ENCODE data around the gene PDLIM4. TPM values are rescaled to one million over a fixed set of nuclear protein-coding genes. Genes with fewer than 3 reads are reported as not detected.

The PDLIM4 gene
- total RNA-seq, 3 donors from 2014 or later, result 5.1 to 59.0 (median 5.6) TPM

DNA sequence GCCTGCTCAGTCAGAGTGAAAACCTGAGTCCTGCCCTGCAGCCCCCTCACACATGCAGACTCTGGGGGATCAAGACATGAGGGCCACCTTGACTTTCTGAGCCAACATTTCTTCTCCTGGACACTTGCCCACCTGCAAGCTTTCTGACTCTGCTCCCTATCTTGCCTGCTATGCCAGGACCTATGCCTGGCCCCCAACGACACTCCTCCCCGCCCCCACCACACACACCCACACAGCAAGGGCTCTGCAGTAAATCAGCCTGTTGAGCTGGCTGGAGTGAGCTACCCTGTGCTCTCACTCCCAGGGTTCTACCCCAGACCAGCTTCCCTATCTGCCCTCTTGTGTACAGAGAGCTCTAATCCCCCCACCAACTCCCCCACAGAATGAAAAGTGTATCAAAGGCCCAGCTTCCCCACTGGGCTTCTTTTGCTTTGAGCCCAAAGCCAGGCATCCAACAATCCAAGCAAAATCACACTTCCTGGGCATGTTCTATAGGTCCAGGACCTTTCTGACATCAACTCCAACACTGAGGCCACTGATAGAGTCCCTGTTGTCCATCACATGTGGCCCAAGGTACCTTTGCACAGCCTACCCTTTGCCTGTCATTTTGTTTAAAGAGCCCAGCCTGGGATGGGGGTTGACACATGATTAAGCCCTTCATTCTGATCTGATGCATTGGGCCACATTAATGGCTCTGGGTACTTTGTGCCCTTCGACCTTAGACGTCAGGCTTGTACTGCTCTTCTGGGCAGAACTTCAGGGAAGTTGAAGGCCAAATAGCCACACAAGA is 7.2 kb downstream of the PDLIM4 start:
- intact Hi-C loops (cut with DNase I, micrococcal nuclease), result no loop called here
- Histone ChIP-seq H3K4me1 (ENCODE audit: low read depth) (peaks cover 15% of the 10 kb centered on the region), H3K4me3 (no peak overlapping the region), H3K9me3 (no peaks in the 10 kb centered on the region), H3K36me3 (ENCODE audit: low read depth) (no peaks in the 10 kb centered on the region)
- TF ChIP-seq, protein P1, sequence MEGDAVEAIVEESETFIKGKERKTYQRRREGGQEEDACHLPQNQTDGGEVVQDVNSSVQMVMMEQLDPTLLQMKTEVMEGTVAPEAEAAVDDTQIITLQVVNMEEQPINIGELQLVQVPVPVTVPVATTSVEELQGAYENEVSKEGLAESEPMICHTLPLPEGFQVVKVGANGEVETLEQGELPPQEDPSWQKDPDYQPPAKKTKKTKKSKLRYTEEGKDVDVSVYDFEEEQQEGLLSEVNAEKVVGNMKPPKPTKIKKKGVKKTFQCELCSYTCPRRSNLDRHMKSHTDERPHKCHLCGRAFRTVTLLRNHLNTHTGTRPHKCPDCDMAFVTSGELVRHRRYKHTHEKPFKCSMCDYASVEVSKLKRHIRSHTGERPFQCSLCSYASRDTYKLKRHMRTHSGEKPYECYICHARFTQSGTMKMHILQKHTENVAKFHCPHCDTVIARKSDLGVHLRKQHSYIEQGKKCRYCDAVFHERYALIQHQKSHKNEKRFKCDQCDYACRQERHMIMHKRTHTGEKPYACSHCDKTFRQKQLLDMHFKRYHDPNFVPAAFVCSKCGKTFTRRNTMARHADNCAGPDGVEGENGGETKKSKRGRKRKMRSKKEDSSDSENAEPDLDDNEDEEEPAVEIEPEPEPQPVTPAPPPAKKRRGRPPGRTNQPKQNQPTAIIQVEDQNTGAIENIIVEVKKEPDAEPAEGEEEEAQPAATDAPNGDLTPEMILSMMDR (IDR thresholded peaks at IDR 0.05), result no peak
- DNase-seq (peak in 1 of 3 donors; percentile 10), ATAC-seq (no peak)

DNA sequence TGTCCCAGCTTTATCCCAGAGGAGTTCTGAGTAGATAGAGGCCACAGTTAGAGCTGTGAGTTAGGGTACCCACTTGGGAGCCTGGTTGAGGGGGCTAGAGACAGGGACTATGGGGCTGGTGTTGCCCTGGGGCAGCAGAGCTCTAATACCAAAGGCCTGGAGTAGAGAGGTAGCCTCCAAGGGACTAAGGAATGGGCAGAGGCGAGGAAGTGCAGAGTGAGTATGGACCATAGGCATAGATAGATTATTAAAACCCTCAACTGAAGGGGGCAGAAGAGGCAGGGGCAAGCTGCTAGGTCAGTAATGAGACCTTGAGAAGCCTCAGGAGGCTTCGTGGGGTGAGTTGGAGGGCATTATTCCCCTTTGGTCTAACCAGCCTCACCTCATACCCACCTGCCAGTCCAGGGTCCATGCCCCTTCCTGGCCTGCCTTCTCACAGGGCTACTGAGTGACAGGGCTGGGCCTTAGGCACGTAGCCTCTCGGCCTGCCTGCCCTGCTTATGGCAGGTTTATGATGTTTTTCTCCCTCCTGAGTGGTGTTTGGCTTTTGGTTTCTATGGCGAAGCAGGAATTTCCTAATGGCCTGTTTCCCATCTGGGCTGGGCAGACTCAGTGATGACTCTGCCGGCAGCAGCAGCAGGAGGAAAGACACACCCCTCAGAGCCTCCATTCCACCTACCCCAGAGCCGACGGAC is 8.0 kb downstream of the PDLIM4 start:
- TF ChIP-seq, protein P1 (IDR thresholded peaks at IDR 0.05), result no peak
- Histone ChIP-seq H3K4me3 (no peak overlapping the region), H3K4me1 (ENCODE audit: low read depth) (peaks cover 15% of the 10 kb centered on the region), H3K36me3 (ENCODE audit: low read depth) (no peaks in the 10 kb centered on the region), H3K9me3 (no peaks in the 10 kb centered on the region)
- intact Hi-C loops (cut with DNase I, micrococcal nuclease), result no loop called here
- DNase-seq, result peak in 2 of 3 donors; percentile 73
- ATAC-seq, result peak; percentile 89

DNA sequence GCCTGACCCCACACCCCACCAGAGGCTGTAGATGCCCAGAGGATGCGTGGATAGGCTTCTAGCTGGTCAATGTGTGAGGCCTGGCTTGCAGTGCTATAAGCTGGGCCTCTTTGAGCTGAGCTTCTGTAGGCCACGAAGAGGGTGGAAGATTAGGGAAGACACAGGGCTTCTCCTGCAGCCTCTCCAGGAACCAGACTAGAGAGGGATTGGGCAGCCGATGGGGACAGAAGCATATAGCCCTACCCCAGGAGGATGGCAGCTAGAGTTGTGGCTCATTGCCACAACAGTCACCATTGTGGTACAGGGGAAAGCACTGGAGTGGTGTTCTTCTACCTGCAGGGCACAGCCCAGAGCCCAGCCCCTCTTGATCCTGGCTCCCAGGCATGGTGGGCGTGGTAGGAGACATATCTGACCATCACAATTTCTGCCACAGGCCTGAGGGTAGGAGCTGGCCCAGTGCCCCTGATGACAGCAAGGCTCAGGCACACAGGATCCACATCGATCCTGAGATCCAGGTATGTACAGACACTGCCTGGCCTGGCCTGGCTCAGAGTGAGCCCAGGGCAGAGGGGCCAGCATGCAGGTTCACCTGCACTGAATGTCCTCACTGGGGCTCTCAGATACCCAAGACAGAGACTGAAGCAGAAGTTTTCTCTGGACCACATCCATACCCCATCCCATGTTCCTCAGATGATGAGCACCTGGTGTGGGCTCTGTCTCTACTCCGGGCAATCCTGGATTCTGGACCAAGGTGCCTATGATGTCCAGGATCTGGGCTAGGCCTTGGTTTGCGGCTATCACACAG is 8.7 kb downstream of the PDLIM4 start:
- DNase-seq (peak in 2 of 3 donors; percentile 27 to 35), ATAC-seq (peak; percentile 17)
- intact Hi-C loops (cut with DNase I, micrococcal nuclease), result no loop called here
- H3K36me3 ChIP-seq (ENCODE audit: low read depth), result no peaks in the 10 kb centered on the region
- no peaks in the 10 kb centered on the region for H3K9me3 ChIP-seq
- peaks cover 15% of the 10 kb centered on the region for H3K4me1 ChIP-seq (ENCODE audit: low read depth)
- no peak overlapping the region for H3K4me3 ChIP-seq
- TF ChIP-seq, protein P1 (IDR thresholded peaks at IDR 0.05), result no peak

DNA sequence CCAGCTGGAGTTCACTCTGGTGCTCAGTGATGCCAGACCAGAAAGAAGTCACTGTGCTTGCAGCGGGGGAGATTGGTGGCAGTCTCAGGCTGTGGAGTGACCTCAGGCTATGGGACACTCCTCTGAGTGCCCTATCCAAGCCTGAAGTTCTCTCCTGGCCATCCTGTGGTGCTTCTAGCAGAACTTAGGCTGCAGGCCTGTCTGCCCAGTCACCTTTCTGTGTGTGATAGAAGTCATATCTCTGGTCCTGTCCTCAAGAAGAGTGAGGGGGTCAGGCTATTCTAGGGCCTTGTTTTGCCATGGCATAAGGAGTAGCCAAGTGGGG is 9.3 kb downstream of the PDLIM4 start:
- Histone ChIP-seq H3K4me3 (no peak overlapping the region), H3K9me3 (no peaks in the 10 kb centered on the region), H3K4me1 (ENCODE audit: low read depth) (peaks cover 15% of the 10 kb centered on the region), H3K36me3 (ENCODE audit: low read depth) (no peaks in the 10 kb centered on the region)
- DNase-seq, result peak in 1 of 3 donors; percentile 1
- no peak for ATAC-seq
- intact Hi-C loops (cut with DNase I, micrococcal nuclease), result no loop called here
- TF ChIP-seq, protein P1 (IDR thresholded peaks at IDR 0.05), result no peak

DNA sequence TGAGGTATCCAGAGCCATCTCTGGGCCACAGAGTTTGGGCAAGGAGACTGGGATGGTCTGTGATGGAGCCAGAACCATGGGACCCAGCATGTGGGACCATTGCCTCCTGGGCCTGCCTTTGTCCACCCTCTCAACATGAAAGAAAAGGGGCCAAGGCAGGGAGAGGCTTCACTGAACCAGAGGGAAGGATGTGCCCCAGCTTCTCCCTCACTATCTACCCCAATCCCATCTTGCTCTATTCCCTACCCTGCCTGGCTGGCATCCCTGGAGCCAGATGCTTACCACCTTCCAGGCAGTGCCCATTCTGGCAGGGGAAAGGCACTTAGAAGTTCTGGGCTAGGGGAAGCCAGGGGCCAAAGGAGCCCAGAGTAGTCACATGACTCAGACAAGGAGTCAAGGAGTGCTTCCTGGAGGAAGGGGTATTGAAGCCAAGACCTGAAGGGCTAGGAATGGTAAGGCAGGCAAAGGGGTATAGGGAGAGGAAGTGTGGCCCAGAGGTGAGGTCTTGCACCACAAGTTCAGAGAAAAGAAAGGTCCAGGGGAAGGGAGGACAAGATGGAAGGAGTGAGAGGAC is 9.8 kb downstream of the PDLIM4 start:
- H3K36me3 ChIP-seq (ENCODE audit: low read depth), result no peaks in the 10 kb centered on the region
- H3K9me3 ChIP-seq, result no peaks in the 10 kb centered on the region

More for the DNA sequence above, 9.8 kb downstream of the PDLIM4 start:
- H3K4me1 ChIP-seq (ENCODE audit: low read depth), result peaks cover 15% of the 10 kb centered on the region
- TF ChIP-seq, protein P1 (IDR thresholded peaks at IDR 0.05), result no peak
- H3K4me3 ChIP-seq, result no peak overlapping the region
- no peak for ATAC-seq
- intact Hi-C loops (cut with DNase I, micrococcal nuclease), result no loop called here
- DNase-seq, result peak in 1 of 3 donors; percentile 2

Data from mucosa of descending colon (tissue), 3 donors.